Stimulated activated CD4-positive, alpha-beta T cell treated with anti-CD3 and anti-CD28 coated beads, Interleukin-12 subunit alpha, Interleukin-12 subunit beta, amount 100 ng/mL, for 4 hours (primary cell): ENCODE results near the gene SPON1.
"Not testable (repeated sequence)": the region's sequence is repeated elsewhere in the genome, so short reads cannot be mapped to it uniquely, and the experiment has no call there.

Experiments used
- DNase-seq: peaks from one replicate; pipeline ENCODE4 v3.0.0-alpha.2; 2020

The SPON1 gene

DNA sequence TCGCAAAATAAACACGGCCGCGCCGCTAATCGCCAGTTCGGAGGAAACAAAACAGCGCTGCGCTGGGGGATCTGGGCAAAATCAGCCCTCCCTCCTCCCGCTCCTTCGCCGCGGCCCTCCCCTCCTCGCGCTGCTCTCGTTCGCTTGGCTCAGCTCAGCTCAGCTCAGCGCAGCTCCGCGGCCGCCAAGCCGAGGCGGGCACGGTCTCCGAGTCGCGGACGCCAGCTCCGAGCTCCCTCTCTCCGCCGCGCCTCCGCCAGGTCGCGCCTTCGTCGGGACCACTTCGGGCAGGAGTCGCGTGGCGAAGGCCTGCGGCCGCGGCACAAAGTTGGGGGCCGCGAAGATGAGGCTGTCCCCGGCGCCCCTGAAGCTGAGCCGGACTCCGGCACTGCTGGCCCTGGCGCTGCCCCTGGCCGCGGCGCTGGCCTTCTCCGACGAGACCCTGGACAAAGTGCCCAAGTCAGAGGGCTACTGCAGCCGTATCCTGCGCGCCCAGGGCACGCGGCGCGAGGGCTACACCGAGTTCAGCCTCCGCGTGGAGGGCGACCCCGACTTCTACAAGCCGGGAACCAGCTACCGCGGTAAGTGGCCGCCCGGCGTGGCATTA is at the start of gene SPON1:
SPON1 (plus strand) TSS at position 162 of the 607 bp plus-strand sequence; CDS start at position 344, 182 bp downstream.
- peak; percentile 37 for DNase-seq

DNA sequence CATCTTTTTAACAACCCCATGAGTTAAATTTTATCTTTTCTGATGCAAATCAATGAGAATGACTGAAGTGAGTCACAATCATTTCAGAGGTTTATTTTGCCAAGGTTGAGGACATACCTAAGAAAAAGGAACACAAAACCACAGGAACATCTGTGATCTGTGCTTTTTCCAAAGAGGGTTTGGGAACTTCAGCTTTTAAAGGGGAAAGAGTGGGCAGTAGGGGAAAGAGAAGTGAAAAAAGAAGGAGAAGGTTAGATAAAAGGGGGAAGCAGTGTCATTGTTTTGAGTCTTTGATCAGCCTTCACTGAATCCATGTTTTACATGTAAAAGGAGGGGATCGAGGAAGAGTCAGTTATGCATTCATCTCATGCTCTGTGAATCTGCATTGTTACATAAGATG is 45.3 kb upstream of the SPON1 start:
- no peak for DNase-seq

GRCh38 chr11:13917904-13918303 is 44.6 kb upstream of the SPON1 start:
- no peak for DNase-seq

GRCh38 chr11:13920756-13921155 is 41.8 kb upstream of the SPON1 start:
- DNase-seq, result no peak

DNA sequence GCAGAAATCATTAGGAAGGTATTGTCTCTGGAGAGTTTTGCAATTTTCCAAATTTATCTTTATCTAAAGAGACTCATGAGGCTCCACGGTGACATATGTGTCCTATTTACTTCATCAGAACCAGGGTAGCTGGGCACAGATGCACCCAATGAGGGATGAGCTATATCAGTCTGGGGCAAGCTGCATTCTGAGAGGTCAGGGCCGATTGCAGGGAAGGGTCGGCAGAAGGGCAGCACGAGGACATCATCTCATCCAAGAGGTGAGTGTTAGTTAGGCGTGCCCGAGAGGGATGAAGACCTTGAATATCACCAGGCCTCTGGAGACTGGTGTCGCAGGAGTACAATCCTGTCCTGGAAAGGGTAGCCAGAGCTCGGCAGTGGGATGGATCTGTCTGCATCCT is 41.0 kb upstream of the SPON1 start:
- DNase-seq, result no peak

GRCh38 chr11:13923182-13923581 is 39.3 kb upstream of the SPON1 start:
- no peak for DNase-seq

- DNase-seq, result no peak
Measured at GRCh38 chr11:13923716-13924650, 38.5 kb upstream of the SPON1 start.

GRCh38 chr11:13924801-13925327 is 37.7 kb upstream of the SPON1 start:
- no peak for DNase-seq

DNA sequence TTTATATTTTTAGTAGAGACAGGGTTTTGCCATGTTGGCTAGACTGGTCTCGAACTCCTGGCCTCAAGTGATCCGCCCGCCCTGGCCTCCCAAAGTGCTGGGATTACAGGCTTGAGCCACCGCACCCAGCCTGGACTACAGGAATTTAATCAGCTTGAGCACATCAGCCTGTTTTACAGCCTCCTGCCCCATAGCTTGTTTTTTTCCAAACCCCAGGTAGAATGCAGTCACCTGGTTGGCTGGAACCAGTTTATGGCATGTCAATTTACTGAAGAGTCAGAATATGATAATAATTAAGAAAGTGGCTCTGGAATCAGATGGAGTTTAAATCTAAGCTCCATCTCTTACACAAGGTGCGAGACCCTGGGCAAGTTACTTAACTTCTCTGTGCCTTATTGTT is 36.2 kb upstream of the SPON1 start:
- DNase-seq, result not testable (repeated sequence)

GRCh38 chr11:13926981-13927380 is 35.5 kb upstream of the SPON1 start:
- no peak for DNase-seq

DNA sequence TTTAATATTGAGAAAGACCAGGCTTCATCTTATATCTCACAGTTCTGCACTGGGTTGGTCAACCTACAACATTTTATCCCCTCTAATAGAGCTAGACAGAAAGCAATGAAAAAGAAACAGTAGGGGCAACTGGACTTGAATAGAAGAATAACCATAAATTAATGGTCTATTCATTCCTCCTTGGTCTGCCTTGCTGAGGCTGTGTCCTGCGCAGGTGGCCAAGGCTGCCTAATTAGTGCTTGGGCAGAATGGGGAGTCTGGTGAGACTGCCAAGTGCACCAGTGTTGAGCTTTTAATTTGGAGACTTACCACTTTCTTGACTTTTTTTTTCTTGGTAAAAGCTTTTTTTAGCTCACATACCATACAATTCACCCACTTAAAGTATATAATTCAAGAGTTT is 35.0 kb upstream of the SPON1 start:
- no peak for DNase-seq

- DNase-seq, result no peak
Measured at GRCh38 chr11:13928566-13929251, 33.8 kb upstream of the SPON1 start.

DNA sequence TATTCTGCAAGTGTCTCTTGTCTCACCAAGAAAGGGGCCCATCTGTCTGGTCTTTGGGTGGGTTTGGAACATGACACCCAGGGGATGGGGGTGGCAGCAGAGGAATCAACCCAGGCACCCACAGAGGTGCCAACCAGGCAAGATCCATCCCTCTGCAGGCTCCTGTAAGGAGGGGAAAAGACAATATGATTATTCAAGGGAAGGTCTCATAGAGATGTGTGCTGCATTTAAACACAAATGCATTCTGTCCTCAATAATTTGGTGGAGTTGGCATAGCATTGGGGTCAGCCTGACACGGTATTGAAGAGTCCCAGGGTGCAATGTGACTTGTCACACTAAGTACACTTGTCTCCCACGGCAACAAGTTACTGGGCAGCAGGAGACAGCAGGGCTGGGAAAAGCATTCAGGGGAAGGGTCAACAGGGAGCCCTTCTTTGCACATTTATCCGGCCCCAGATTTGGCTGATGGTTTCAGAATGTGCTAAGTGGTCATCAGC is 33.1 kb upstream of the SPON1 start:
- DNase-seq, result no peak

DNA sequence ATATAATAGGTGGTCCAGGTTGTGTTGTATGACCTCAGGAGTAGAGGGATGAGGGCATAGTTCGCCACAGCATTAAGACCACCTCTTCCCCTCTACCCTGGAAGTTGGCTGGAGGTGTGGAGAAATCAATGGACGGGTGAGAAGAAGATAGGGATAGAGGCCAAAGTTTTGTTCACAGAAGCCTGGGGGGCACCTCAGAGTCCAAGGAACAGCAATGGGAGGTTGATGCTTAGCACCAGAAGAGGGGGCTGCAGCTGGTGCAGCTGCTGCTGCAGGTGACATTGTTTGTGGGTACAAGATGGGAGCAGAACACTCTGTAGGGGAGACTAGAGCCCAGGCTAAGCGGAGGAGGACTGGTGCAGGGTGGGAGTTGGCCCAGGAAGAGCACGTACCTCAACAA is 31.2 kb upstream of the SPON1 start:
- no peak for DNase-seq

GRCh38 chr11:13937154-13937553 is 25.4 kb upstream of the SPON1 start:
- DNase-seq, result not testable (repeated sequence)

DNA sequence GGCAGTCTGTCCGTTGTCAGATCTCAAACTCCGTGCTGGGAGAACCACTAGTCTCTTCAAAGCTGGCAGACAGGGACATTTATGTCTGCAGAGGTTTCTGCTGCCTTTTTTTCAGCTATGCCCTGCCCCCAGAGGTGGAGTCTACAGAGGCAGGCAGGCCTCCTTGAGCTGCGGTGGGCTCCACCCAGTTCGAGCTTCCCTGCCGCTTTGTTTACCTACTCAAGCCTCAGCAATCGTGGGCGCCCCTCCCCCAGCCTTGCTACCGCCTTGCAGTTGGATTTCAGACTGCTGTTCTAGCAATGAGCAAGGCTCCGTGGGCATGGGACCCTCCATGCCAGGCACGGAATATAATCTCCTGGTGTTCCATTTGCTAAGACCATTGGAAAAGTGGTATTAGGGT is 23.7 kb upstream of the SPON1 start:
- DNase-seq, result not testable (repeated sequence)

DNA sequence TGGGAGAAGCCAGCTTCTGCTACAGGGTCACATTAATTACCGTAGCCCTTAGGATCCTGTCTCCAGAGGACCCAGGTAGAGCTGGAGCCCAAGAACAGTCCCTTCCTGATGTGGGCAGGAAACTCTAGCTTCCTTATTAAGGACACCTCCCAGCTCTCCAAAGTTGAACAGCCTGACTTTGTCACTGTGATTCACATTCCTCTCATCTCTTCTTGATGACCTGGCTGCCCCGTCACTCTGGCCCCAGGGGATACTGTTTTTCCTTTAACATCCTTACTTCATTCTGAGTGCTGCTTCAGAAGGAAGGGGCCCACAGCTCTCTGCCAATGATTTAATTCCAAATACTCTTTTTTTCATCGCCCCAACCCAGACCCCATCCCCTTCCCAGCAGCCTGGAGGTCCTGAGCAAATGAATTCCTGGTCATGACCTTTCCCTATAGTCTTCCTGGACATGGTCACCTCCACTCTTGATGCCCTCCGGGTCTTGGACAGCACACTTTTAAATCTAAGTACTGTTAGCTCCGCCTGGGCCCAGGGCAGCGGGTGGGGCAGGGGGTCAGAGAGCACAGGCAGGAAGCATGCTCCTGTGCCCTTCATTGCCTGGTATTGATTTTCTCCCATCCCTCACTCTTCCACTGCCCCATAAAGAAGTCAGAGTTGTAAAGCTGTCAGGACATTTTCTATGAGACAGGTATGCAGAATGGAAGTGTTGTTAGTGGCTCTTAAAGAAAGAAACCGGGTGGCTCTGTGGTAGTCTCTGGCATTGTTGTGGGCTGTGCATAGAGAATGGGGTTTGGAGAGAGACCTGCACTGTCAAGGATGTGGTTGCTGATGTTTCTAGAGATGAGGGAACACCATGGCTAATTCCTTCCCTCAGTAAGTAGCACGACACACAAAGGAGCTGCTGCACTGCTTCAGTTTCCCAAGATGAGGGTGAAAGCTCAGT is 22.3 kb upstream of the SPON1 start:
- DNase-seq, result no peak

GRCh38 chr11:13940907-13941256 is 21.6 kb upstream of the SPON1 start:
- DNase-seq, result no peak

- DNase-seq, result no peak
Measured at GRCh38 chr11:13941775-13942174, 20.7 kb upstream of the SPON1 start.

DNA sequence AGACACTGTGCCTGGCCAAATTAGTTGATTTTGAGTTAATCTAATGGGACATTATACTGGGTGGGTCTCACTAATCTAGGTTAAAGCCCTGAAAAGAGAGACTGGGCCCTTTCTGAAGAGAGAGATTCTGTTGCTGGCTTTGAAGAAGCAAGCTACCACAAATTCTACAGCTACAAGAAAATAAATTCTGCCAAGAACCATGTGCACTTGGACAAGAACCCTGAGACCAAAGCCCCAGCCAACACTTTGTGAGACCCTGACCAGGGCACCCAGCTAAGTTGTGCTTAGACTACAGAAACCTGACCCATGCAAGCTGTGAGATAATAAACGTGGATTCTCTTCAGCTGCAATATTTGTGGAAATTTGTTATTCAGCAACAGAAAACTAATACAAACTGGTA is 20.1 kb upstream of the SPON1 start:
- no peak for DNase-seq

- DNase-seq, result no peak
Measured at GRCh38 chr11:13942971-13943381, 19.5 kb upstream of the SPON1 start.

DNA sequence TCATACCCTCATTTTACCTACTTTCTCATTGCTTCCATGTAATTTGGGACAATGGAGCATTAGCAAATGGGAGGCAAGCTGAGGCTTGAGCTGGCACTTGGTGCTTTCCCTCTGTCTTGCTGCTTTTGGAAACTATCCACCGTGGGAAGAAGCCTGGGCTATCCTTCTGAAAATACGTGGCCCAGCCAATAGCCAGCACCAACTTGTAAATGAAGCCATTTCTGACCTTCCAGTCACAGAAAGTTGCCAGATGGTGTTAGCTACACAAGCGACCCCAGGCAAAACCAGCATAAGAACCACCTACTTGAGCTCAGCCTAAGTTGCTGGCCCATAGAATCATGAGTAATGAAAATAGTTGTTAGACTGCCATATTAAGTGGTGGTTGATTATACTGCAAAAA is 18.5 kb upstream of the SPON1 start:
- no peak for DNase-seq
